Measurements from ENCODE around the gene SLC35F2. TPM values are rescaled to one million over a fixed set of nuclear protein-coding genes. Genes with fewer than 3 reads are reported as not detected.

Gene SLC35F2
- total RNA-seq, 1 experiment from 2014 or later, result 135 TPM

DNA sequence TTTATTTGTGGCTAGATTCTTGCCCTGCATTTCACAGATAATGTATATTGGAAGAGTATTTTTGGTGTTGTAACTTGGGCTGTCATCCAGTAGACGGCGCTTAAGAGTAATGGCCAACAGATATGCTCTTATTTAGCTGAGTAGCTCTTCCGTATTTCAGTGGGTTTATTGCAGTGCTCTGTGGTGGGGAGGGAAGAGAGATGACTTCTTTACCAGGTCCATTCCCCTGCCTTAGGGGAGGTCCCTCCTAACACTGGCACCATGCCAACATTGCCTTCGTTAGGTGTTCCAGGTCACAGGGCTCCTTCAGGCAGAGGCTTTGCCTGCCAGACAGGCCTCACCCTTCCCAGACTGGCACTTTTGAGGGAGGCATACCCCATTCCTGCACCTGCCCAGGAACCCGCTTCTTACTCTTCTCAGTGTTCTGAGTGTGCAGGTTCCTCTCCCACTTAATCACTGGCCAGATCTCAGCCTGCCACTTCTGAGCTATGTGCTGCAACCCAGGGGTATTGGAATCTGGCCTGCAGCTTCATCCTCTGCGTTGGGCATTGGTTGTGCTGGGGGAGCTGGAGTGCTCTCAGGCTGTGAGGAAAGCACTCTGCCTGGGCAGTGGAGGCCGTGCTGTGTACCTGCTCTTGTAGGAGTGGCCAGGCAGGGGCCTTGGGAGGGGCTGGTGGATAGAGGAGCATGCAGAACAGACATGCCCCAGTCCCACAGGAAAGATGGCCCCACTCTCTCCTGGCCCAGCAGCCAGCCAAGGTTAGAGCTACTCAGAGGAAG is 117.4 kb downstream of the SLC35F2 start:
- no peaks in the 10 kb centered on the region for H3K9me2 ChIP-seq (replicated peaks; ENCODE audit: insufficient read depth, low read length)
- no peaks in the 10 kb centered on the region for H4K20me1 ChIP-seq (ENCODE audit: insufficient read depth, low read depth, low read length)
- H3K9ac ChIP-seq (ENCODE audit: low read length), result no peak overlapping the region
- no peak overlapping the region for H3K4me2 ChIP-seq (ENCODE audit: low read depth, low read length, poor library complexity, severe bottlenecking)
- no peaks in the 10 kb centered on the region for H3K9me3 ChIP-seq (ENCODE audit: low read length)
- no peaks in the 10 kb centered on the region for H3K4me1 ChIP-seq (ENCODE audit: low read length)
- peak; percentile 90 for DNase-seq
- H3K79me2 ChIP-seq (ENCODE audit: low read length), result no peaks in the 10 kb centered on the region
- no peaks in the 10 kb centered on the region for H3K27me3 ChIP-seq (ENCODE audit: low read length)
- no peak overlapping the region for H3K27ac ChIP-seq (ENCODE audit: low read length)
- no peak overlapping the region for H3K4me3 ChIP-seq (ENCODE audit: low read length)
- peak overlapping the region; percentile 60 for H2AFZ ChIP-seq (ENCODE audit: low read length)
- no peaks in the 10 kb centered on the region for H3K36me3 ChIP-seq (ENCODE audit: insufficient read depth, low read length)

Other genes with a start within 250 kb of the SLC35F2 start
- gene SLN, start 146.7 kb downstream of the SLC35F2 start, total RNA-seq (2014; rRNA removed; shearing (Covaris generic); ENCODE audit: low replicate concordance), result not detected in 2 replicates
- gene RAB39A, start 69.7 kb upstream of the SLC35F2 start, total RNA-seq (2014; rRNA removed; shearing (Covaris generic); ENCODE audit: low replicate concordance), result 36.2 and 52.7 TPM in 2 replicates
- 35.2 and 79.9 TPM in 2 replicates for gene CUL5, start 150.1 kb upstream of the SLC35F2 start, total RNA-seq (2014; rRNA removed; shearing (Covaris generic); ENCODE audit: low replicate concordance)